SIG-M5 treated with dmso at 0.1 percent for 504 hours (cell line): ENCODE measurements around the gene AP1G1.
"Not testable (repeated sequence)": the region's sequence is repeated elsewhere in the genome, so short reads cannot be mapped to it uniquely, and the experiment has no call there.

Experiments used
- DNase-seq: peaks from one replicate; lab custom pipeline; 2025; ENCODE audit not compliant: unreplicated experiment; lab: John Stamatoyannopoulos, UW

The AP1G1 gene

DNA sequence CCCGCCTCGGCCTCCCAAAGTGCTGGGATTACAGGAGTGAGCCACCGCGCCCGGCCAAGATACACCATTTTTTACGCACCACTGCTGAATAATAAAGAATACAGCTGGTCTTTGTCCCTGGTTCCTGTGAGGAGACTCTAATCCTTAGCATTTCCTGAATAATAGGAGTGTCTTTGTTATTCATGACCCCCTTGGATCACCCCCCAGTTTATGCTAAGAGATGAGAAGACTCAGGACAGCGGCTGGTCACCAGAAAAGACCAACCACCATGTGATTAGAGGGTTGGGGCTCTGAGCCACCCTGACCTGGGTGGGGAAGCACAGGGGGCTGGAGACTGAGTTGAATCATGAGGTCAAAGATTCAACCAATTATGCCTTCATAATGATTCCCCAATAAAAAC lies 101.4 kb downstream of the AP1G1 start:
- no peak for DNase-seq

- DNase-seq = no peak
Measured at GRCh38 chr16:71706046-71706445, 102.6 kb downstream of the AP1G1 start.

DNA sequence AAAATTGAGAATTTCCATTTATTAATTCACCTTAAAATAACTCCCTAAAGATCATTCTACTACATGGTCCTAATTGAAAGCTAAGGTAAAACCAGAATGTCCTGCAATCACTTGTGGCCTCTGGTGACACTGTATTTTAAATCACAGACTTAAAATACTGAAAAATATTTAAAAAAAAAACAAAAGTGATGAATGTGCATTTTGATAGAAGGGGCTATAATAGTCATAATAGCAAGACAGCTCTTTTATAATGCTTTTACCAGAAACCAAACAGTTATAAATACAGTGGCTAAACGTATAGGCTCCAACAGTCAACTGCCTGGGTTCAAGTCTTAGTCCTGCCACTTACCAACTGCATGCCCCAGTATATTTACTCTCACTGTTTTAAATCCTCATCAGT lies 105.3 kb downstream of the AP1G1 start:
- DNase-seq = no peak

DNA sequence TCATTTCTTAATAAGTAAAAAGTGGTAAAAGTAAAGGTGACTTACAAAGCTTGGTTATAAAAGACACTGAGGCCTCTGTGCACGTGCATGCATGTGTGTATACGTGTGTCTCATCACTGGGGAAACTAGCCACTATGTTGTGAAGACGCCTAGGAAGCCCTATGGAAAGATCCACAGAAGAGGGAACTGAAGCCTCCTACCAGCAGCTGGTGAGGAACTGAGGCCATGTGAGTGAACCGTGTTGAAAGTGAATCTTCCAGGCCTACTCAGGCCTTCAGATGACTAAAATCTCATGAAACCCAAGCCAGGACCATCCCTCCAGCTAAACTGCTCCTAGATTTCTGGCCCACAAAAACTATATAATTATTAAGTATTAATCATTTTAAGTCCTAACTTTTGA lies 107.8 kb downstream of the AP1G1 start:
- DNase-seq = peak; percentile 16

DNA sequence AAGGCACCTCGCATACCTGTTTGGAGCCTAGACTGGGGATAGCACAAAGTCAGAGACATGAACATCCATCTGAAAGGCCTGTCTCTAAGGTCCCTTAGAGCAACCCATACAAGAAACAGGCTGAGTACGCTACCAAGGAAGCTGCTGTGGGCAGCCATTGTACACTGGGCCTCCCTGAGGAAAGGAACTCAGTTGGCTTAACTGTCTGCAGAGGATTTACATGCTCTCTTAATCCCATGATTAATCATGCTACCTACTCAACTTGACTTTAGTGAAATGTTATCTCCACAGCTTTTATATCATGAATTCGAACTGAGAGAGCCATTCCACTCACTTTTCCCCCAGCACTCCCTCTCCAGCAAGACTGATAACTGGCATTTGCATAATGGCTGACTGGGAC lies 110.1 kb downstream of the AP1G1 start:
- no peak for DNase-seq

GRCh38 chr16:71693164-71693563 lies 115.5 kb downstream of the AP1G1 start:
- DNase-seq = no peak

DNA sequence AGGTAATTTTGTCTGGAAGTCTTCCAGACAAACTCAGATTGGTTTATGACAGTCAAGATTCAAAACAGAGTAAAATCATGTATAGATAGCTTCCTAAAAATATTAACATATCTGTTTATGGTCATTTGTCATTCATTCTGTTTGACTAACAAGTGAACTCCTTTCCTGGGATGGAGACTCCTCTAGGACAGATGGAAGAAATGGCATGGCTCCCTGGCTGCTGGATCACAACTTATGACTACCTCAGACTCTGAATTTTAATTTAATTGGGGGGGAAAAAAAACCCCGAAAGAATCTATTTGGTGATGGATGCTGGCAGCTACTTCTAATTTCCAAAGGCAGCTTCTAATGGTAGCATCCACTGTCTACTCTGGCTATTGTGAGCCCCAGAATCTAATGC lies 118.7 kb downstream of the AP1G1 start:
- no peak for DNase-seq

DNA sequence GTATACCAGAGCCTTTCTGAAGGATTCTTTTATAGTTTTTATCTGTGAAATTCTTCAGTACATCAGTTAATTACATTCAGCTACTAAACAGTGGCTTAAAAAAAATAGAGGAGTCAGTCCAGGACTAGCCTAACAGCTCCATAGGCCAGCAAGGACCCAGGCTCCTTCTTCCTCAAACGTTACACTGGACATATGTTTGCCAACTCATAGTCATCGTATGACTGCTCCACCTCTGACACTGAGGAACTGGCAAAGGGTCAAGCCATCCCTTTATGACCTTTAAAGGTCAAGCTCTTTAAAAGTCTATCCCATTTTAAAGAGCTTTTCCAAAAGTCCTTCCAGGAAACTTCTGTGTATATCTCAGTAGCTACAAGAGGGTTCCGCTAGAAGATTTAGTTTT lies 120.8 kb downstream of the AP1G1 start:
- DNase-seq = no peak

- DNase-seq = not testable (repeated sequence)
Measured at GRCh38 chr16:71684280-71684679, 124.4 kb downstream of the AP1G1 start.

DNA sequence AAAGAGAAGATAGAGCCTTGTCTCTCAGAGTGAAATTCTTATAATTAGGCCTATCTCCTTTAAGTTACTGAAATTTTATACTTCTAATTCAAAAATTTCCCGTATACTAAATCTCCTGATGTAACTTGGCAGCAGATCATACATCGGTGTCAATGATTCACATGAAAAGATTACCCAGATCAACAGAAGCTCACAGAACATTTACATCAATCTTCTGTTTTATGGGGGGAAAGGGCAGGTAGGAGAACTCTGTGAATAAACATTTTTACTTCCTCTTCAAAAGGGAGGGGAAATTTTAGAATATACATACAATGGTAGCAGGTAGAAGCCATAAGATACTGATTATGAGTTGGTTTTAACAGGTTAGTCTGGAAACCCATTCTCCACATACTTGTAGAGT lies 127.3 kb downstream of the AP1G1 start:
- DNase-seq = no peak
